M059J (cell line): ENCODE data around the gene CLEC3B. TPM values are rescaled to one million over a fixed set of nuclear protein-coding genes. Genes with fewer than 3 reads are reported as not detected.

ENCODE experiments used
- DNase-seq: peaks from one replicate; pipeline ENCODE4 v3.0.0-alpha.2; 2012; ENCODE audit warnings: low read depth
- total RNA-seq: library from RNA; depleted of rRNA; stranded (reverse); fragments of >200 nt; shearing (Covaris generic); gene quantifications from 2 replicates; pipeline ENCODE4 v1.2.3, GENCODE V29; 2014

Gene CLEC3B
- total RNA-seq, 1 experiment from 2014 or later = not detected

- DNase-seq = no peak
Measured at GRCh38 chr3:45003406-45003805, 22.7 kb upstream of the CLEC3B start.

GRCh38 chr3:45003859-45004258, 22.2 kb upstream of the CLEC3B start:
- DNase-seq = no peak

- no peak for DNase-seq
Measured at GRCh38 chr3:45007091-45007490, 19.0 kb upstream of the CLEC3B start.

DNA sequence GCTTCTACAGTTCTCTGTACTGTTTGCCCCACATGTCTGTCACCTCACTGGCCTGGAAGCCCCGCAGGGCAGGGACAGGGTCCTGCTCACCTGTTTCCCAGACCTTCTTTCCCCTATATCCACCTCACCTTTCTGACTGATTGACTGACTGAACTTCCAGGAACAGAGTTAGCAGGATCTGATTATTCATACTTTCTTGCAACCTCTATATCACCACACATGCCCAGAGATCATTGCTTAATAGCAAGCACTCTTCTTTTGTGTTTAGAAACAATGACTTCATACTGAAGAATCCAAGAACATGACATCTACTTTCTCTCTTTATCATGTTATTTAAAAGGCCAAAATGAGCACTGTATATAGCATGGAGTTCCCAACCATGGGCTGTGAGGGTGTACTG, 18.0 kb upstream of the CLEC3B start:
- peak; percentile 24 for DNase-seq

DNA sequence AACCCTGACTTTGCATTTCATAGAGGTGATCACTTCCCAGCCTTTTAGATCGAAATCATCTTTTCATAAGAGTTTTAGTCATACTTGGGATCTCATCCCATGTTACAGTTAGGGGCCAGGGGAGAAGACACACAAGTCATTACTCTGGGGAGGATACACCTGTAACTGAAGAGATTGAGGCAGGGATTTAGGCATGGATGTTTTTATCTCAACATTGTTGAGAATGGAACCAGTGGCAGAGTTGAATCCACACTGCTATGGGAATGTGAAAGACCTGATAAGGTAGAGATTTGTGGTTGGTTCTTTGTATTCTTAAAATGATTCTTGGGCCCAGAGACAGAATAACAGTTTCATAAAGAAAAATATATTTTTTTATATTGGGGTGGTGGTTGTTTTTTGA, 16.2 kb upstream of the CLEC3B start:
- DNase-seq = no peak

GRCh38 chr3:45010811-45011333, 15.2 kb upstream of the CLEC3B start:
- DNase-seq = peak; percentile 94

DNA sequence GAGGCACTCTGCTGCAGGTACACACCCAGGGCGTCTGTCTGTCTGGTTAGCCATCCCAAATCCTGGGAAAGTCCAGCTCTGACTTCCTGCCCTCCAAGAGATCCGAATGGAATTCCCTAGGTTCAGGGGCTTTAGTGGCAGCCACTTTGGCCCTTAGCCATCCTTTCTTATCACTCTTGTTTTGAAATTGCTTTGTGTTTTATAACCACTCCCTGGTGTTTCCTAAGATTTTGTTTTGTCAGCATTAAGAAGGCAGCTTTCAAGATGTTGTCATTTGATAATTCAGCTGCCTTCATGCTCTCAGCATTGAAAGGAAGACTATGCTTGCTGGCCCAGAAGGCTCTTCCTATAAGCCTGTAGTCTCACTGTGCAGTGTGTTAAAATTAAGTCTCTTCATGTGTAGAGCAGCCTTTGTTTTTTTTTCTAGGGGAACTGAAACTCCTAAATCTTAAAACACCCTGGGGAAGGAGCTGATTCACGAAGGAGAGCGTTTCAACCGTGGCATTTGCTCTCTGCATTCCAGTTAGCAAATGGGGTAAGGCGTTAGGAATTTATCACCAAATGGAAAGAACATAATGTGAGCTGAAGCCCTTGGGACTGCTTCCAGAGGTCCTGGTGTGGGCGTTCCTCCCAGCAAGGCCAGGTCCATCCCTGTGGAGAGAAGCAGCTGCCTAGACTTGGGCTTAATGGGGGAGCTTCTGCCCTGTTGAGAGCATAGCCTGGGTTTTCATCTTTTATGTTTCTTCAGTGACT, 14.2 kb upstream of the CLEC3B start:
- DNase-seq = peak; percentile 89

GRCh38 chr3:45012577-45012976, 13.5 kb upstream of the CLEC3B start:
- DNase-seq = no peak

GRCh38 chr3:45016916-45017315, 9.2 kb upstream of the CLEC3B start:
- no peak for DNase-seq

DNA sequence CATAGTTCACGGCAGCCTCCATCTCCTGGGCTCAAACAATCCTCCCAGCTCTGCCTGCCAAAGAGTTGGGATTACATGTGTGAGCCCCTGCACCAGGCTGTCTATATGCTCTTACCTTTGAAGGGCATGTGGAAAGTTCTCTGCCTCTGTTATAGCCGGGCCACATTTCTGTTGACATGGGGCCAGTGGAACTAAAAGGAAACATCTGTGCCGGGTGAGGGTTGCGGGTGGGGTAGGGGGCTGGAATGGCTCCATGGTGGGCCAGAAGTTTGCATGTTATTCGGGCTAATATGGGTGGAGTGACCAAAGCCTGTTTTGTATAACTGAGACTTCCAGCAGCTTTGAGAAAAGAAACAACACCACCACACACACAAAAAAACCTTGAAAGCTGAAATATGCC, 8.3 kb upstream of the CLEC3B start:
- DNase-seq = no peak

- no peak for DNase-seq
Measured at GRCh38 chr3:45020534-45020933, 5.6 kb upstream of the CLEC3B start.

DNA sequence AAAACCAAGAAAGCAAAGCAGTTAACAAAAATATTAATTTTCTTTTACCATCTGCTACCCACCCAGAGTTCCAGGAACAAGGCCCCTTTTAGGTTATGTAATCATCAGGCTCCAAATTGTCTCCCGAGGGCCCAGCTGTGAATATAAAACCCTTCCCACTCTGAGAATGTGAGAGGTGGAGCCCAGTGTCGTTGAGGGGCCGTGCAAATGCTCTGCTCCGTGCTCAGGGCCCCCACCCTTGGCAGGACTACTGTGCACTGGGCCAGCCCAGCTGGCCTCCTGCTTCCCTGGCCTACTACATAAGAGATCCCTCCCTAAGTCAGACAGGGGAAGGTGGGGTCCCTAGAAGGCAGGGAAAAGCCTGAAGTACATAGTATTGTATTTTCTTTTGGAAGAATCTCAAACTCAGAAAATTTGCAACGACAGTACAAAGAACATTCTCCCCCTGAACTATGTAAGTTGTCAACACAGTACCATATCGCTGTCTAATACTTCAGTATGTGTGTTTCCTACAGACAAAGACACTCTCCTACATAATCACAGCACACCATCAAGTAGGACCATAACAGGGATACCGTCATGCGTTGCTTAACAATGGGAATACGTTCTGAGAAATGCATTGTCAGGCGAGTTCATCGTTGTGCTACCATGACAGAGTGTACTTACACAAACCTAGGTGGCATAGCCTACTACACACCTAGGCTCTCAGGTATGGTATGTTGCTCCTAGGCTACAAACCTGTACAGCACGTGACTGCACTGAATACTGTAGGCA, 4.4 kb upstream of the CLEC3B start:
- DNase-seq = no peak

- DNase-seq = no peak
Measured at GRCh38 chr3:45023675-45024074, 2.4 kb upstream of the CLEC3B start.

DNA sequence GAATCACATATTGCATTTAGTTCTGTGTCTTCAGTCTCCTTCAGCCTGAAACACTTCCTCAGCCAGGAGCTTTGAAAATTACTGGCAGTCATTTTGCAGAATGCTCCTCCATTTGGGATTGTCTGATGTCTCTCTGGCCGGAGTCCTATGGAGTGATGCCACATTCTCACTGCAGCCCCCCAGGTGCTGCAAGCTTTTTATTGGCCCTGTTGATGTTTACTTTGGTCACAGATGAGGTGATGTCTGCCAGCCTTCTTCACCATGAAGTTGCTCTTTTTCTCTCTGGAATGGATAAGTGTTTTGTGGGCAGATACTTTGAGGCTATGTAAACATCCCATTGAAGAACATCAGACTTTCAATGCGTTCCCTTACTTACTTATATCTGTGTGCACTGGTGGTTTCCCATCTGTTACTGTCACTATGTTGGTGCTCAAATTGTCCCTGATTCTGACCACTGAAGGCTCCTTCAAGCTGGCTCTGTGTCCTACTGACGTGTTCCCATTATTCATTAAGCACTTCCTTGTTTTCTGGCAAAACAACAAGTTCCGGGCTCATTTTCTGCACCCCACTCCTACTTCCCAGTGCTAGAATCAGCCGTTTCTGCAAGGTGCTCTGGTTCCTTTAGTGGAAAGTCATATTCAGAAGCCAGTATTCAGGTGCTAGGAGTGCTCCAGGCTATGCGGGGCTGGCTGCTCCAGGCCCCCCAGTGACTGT, 1.4 kb upstream of the CLEC3B start:
- no peak for DNase-seq

DNA sequence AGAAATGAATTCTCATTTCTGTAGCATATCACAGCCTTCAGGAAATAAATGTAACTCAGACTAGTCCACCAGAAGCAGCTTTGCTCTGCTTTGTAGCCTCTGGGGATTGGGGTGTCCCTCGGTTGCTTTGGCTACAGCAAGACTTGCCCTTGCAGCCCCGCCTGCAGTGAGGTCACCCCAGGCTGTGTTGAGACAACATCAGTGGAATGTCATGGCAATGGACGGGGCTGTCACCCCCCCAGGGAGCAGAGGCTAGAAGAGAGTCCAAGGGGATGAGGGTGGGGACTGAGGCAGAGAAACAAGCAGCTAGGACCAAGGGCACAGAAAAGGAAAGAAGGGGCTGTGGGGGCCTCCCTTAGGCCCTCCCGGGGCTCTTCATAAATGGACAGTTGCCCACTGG, 854 bp downstream of the CLEC3B start:
- peak; percentile 79 for DNase-seq

DNA sequence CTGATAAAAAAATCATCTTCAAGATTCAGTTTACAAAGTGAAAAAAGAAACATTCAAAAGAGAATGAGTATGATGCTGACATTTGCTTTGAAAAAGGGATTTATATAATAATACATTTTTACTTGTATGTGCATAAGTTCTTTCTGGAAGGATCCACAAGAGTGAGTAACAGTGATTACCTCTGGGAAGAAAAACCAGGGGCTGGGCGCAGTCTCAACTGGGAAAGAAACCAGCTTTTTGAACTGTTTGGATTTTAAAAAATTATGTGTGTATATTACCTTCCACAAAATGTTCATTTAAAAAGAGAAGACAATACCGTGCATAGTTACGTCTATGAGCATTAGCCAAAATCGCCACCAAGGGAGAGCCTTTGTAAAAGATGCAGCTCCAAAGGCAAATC, 1.3 kb downstream of the CLEC3B start:
- no peak for DNase-seq

GRCh38 chr3:45029216-45029615, 3.1 kb downstream of the CLEC3B start:
- DNase-seq = no peak

- no peak for DNase-seq
Measured at GRCh38 chr3:45029661-45030060, 3.6 kb downstream of the CLEC3B start.

DNA sequence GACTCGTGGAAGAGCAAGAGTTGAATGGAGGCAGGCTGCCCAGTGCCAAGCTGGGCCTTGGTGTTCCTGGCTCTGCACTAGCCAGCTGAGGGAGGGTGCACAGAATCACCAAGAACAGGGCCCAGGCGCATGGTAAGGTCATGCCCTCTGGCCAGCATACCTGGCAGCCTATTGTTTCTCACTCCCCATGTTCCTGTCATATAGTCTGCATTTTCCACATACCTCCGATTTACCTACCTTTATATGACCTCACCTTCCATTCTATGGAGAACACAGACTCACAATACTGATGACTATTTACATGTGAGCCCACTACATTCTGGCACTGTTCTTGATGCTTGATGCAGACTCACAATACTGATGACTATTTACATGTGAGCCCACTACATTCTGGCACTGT, 5.4 kb downstream of the CLEC3B start:
- no peak for DNase-seq

- no peak for DNase-seq
Measured at GRCh38 chr3:45032113-45032512, 6.0 kb downstream of the CLEC3B start.

GRCh38 chr3:45033791-45034190, 7.7 kb downstream of the CLEC3B start:
- DNase-seq = no peak

DNA sequence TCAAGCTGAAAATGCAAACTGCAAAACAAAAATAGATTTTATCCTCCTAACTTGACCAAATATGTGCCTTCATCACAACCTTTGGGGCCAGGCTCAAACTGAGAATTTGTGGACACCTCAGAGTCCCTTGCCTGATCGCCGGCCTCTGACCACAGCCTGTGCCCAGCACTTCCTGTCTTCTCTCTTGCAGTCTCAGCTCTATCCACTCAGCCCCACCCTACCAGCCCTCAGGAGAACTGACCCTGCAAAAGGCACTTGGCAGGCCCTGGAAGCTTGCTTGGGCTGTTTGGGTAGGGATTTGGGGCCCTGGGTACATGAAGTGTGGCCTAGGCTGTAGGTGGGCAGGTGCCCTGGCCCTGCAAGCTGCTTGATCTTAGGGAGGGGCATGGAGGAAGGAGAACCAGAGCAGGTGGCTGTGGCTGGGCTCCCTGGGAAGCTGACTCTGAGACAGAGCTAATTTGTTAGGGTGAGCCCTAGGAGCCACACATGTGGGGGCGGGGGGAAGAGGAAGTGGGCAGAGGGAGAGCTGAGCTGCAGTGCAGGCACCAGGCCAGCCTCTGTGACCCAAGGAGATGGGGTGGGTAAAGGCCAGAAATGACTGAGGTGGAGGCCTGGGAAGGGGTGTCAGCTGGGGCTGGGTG, 8.6 kb downstream of the CLEC3B start:
- peak; percentile 46 for DNase-seq
